GM12878 (cell line): Measurements from ENCODE around the gene CHMP4A. TPM values are rescaled to one million over a fixed set of nuclear protein-coding genes. Genes with fewer than 3 reads are reported as not detected.

Experiments used
- CEBPB ChIP-seq, 2 experiments: fragments of 150-350 bp in 1 of 2; IDR thresholded peaks; 2 replicates each; pipeline ENCODE4 v1.6.1; 2012 to 2014; ENCODE audit warnings: low read depth in 2 of 2, low read length in 2 of 2, borderline replicate concordance in 1 of 2, inconsistent platforms in 1 of 2
- CREB1 ChIP-seq: IDR thresholded peaks from 2 replicates; pipeline ENCODE4 v1.6.1; 2012; ENCODE audit warnings: low read depth, mild to moderate bottlenecking, inconsistent platforms
- ELK1 ChIP-seq: IDR thresholded peaks from 2 replicates; pipeline ENCODE4 v1.6.1; 2012; ENCODE audit warnings: low read depth, low read length, improper control_type of control experiment
- HDAC2 ChIP-seq: fragments of 200-600 bp; sonication (generic); IDR thresholded peaks from 2 replicates; pipeline ENCODE4 v1.6.1; 2017
- HDGF ChIP-seq: fragments of 450-650 bp; IDR thresholded peaks from 2 replicates; pipeline ENCODE4 v1.6.1; 2016; ENCODE audit warnings: antibody characterized with exemption
- IKZF1 ChIP-seq: fragments of 450-650 bp; conservative IDR thresholded peaks from 2 replicates; pipeline ENCODE4 v1.6.1; 2017; ENCODE audit warnings: antibody characterized with exemption, mild to moderate bottlenecking
- JUND ChIP-seq: IDR thresholded peaks from 2 replicates; pipeline ENCODE4 v1.6.1; 2012; ENCODE audit warnings: low read depth, mild to moderate bottlenecking, low read length, improper control_type of control experiment, moderate library complexity
- KDM1A ChIP-seq: fragments of 200-600 bp; sonication (generic); IDR thresholded peaks from 2 replicates; pipeline ENCODE4 v1.6.1; 2016; ENCODE audit warnings: borderline replicate concordance
- NBN ChIP-seq: fragments of 450-650 bp; IDR thresholded peaks from 2 replicates; pipeline ENCODE4 v1.6.1; 2016
- NR2C1 ChIP-seq: fragments of 450-650 bp; IDR thresholded peaks from 2 replicates; pipeline ENCODE4 v1.6.1; 2017; ENCODE audit warnings: antibody characterized with exemption, mild to moderate bottlenecking, moderate library complexity
- PAX5 ChIP-seq: IDR thresholded peaks from 2 replicates; pipeline ENCODE4 v1.6.1; 2011; ENCODE audit warnings: low read depth, low read length, borderline replicate concordance
- PKNOX1 ChIP-seq: fragments of 450-650 bp; IDR thresholded peaks from 2 replicates; pipeline ENCODE4 v1.6.1; 2016; ENCODE audit warnings: mild to moderate bottlenecking
- SMAD5 ChIP-seq: IDR thresholded peaks from 2 replicates; pipeline ENCODE4 v1.6.1; 2016; ENCODE audit warnings: antibody characterized with exemption, low read depth
- SP1 ChIP-seq: IDR thresholded peaks from one replicate; pipeline ENCODE4 v1.6.1; 2011; ENCODE audit warnings: low read depth, low read length
- SREBF1 ChIP-seq: IDR thresholded peaks from 2 replicates; pipeline ENCODE4 v1.6.1; 2012; ENCODE audit warnings: mild to moderate bottlenecking, low read length
- TARDBP ChIP-seq: IDR thresholded peaks from 2 replicates; pipeline ENCODE4 v1.6.1; 2016; ENCODE audit warnings: borderline replicate concordance
- TBL1XR1 ChIP-seq: IDR thresholded peaks from 2 replicates; pipeline ENCODE4 v1.6.1; 2012; ENCODE audit warnings: low read depth, low read length, improper control_type of control experiment
- ZBED1 ChIP-seq: IDR thresholded peaks from 2 replicates; pipeline ENCODE4 v1.6.1; 2016; ENCODE audit warnings: borderline replicate concordance
- ZBTB11 ChIP-seq: fragments of 450-650 bp; formaldehyde crosslinking; IDR thresholded peaks from 2 replicates; pipeline ENCODE4 v1.5.0; 2022; ENCODE audit warnings: mild to moderate bottlenecking, missing genetic modification characterization
- polyA plus RNA-seq, 11 experiments: library from polyadenylated mRNA; depleted of rRNA in 4 of 11; unstranded in 6 of 11; stranded (reverse) in 5 of 11; fragments of >200 nt; fragmentation: Nextera tagmentation in 4 of 11; fragmentation: Illumina TruSeq in 1 of 11; extraction: Ambion mirVana in 4 of 11; extraction: Trizol in 1 of 11; gene quantifications; 1 replicate in 1 of 11; 2 replicates in 10 of 11; pipeline versions ENCODE4 v1.2.1 to v1.2.3, GENCODE V29; 2011 to 2016; ENCODE audit warnings: inconsistent platforms in 2 of 11, missing spikeins in 2 of 11, low read depth in 1 of 11
- total RNA-seq, 4 experiments: library from RNA; depleted of rRNA in 3 of 4; stranded (reverse); fragments of >200 nt in 3 of 4; fragmentation: Illumina TruSeq in 1 of 4; extraction: Trizol in 1 of 4; gene quantifications; 2 replicates each; pipeline versions ENCODE4 v1.2.1 to v1.2.3, GENCODE V29; 2013 to 2021
- TF ChIP-seq, protein P1 (sequence below): fragments of 450-650 bp; IDR thresholded peaks from 2 replicates; pipeline ENCODE4 v1.6.1; 2014; ENCODE audit warnings: mild to moderate bottlenecking
- TF ChIP-seq, protein P2 (sequence below): fragments of 450-650 bp; IDR thresholded peaks from 2 replicates; pipeline ENCODE4 v1.6.1; 2018; ENCODE audit warnings: borderline replicate concordance, mild to moderate bottlenecking; ENCODE audit not compliant: partially characterized antibody

CHMP4A gene
- total and polyA plus RNA-seq, 10 of the 15 experiments (the other 5 are each of a cell fraction or from before 2014, with no cell fraction given), result 35.5 to 151 (median 84.7) TPM

DNA sequence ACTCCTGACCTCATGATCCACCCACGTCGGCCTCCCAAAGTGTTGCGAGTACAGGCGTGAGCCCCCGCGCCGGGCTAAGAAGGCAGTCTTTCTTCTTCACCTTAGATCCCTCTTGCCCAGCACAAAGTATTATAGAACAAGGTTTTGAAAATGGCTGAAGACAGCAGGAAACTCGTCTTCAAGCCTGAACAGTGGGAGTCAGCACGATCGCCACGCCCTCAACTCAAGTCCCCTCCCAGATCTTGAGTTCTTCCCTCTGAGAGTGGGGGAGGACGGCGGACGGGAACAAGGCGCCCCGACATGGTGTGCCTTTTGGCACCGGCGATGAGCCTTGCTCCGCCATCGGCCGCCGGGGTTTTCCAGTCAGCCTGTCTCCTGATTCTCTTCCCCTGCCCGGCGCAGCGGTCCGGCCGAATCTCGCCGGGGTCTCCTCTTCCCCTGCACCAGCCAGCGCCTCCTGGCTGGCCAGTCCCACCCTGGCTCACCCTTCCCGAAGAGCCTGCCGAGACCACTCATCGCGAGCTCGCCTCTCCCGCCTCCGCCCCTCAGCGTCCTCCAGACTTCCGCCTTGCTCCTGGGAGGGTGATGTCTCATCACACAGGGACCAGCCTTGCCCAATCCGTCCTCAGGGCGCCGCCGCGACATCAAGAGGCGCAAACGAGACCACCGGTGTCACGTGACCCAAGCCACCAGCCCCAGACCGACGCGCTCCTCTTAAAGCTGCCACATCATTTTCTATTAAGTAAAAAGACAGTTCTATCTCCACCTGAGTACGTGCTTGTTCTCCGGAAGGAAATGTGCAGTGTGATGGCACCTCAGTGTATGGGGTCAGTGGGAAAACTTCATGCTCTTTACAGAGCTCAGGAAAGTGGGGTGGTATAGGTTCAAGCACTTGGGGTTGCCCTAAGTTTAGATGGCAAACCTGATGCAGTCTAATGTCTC lies at the start of gene CHMP4A (continued):
- TF ChIP-seq TARDBP (no peak), PAX5 (peak; percentile 41; the same call in 1 of the 2 replicates), IKZF1 (peak; percentile 90), SP1 (peak; percentile 88), ELK1 (0 out of 2 replicates have a peak, but pooled peaks have one; percentile 35), SMAD5 (0 out of 2 replicates have a peak, but pooled peaks have one; percentile 79), JUND (0 out of 2 replicates have a peak, but pooled peaks have one; percentile 24), KDM1A (no peak), SREBF1 (no peak), ZBTB11 (CRISPR knock-in tag) (peak; percentile 72), CREB1 (peak; percentile 100), PKNOX1 (peak; percentile 69), HDGF (peak; percentile 83; the same call in 1 of the 2 replicates), NBN (peak; percentile 96), CEBPB (IDR thresholded peaks at IDR 0.05; ENCODE audit: borderline replicate concordance in 1 of 2, low read depth in 2 of 2, low read length in 2 of 2) (no peak), HDAC2 (no peak), TBL1XR1 (no peak), NR2C1 (no peak; the same call in 1 of the 2 replicates), ZBED1 (peak; percentile 49)
- TF ChIP-seq, protein P1, sequence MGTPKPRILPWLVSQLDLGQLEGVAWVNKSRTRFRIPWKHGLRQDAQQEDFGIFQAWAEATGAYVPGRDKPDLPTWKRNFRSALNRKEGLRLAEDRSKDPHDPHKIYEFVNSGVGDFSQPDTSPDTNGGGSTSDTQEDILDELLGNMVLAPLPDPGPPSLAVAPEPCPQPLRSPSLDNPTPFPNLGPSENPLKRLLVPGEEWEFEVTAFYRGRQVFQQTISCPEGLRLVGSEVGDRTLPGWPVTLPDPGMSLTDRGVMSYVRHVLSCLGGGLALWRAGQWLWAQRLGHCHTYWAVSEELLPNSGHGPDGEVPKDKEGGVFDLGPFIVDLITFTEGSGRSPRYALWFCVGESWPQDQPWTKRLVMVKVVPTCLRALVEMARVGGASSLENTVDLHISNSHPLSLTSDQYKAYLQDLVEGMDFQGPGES, result peak; percentile 65; the same call in 1 of the 2 replicates
- TF ChIP-seq, protein P2, sequence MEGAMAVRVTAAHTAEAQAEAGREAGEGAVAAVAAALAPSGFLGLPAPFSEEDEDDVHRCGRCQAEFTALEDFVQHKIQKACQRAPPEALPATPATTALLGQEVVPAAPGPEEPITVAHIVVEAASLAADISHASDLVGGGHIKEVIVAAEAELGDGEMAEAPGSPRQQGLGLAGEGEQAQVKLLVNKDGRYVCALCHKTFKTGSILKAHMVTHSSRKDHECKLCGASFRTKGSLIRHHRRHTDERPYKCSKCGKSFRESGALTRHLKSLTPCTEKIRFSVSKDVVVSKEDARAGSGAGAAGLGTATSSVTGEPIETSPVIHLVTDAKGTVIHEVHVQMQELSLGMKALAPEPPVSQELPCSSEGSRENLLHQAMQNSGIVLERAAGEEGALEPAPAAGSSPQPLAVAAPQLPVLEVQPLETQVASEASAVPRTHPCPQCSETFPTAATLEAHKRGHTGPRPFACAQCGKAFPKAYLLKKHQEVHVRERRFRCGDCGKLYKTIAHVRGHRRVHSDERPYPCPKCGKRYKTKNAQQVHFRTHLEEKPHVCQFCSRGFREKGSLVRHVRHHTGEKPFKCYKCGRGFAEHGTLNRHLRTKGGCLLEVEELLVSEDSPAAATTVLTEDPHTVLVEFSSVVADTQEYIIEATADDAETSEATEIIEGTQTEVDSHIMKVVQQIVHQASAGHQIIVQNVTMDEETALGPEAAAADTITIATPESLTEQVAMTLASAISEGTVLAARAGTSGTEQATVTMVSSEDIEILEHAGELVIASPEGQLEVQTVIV, result peak; percentile 90
